Sciatic nerve (tissue), 2 donors: Measurements from ENCODE around the gene ALOX15. TPM values are rescaled to one million over a fixed set of nuclear protein-coding genes. Genes with fewer than 3 reads are reported as not detected.
A peak's percentile ranks its signal among the peaks of the same experiment; 100 is the strongest.

Experiments used
- ATAC-seq: fragments of 200-7000 bp; cut with Tn5 transposase; one replicate; pipeline ENCODE4 v1.9.1; 2020; ENCODE audit warnings: mild to moderate bottlenecking, moderate library complexity
- DNase-seq: peaks from one replicate; pipeline ENCODE4 v3.0.0-alpha.2; 2020; ENCODE audit warnings: low spot score
- intact Hi-C: fragments of 100-400 bp; cut with DNase I; formaldehyde crosslinking; loops from one replicate; pipeline ENCODE4 v1.14.2; 2022
- total RNA-seq: library from RNA; stranded (reverse); fragmentation: NEBNext Ultra II Directional; extraction: Animal tissue kit (Norgen Biotek cat#: 25700); gene quantifications from one replicate; pipeline ENCODE4 v1.2.1, GENCODE V29; 2021
- donor health status: DM: no; HTN: no; CAD: no.
- donor health status: DM: no; HTN: no; CAD: no.

Gene ALOX15
- total RNA-seq, 1 donor from 2014 or later, result 0.45 TPM

DNA sequence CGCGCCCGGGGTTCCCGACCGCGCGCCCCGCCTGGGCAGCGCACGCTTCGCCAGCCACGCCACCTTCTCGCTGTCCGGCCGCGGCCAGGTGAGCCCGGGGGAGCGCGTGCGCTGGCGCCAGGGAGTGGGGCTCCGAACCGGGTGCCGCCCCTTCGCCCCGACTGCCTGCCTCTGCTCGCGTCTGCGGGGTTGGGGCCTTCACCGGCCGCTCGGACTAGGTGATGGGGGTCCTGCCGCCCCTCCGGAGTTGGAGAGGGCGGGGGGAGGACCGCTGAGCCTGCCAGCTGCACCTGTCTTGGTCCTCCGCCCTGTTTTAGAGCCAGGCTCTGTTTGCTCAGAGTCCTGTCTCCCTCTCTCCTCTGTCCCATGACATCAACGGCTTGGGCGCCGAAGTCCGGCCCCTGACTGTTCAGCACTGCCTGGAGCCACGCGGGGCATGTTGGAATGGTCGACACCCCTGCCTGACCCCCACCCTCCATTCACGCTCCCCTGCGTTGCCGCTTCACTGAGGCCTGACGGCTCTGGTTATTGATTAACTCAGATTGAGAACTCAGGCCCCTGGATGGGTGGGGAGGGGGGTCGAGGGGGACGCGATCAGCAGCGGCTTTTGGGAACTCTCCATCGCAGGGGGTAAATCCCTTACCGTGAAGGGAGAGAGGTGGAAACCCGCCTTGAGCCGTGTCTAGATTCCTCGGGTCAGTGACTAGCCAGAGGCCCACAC lies 56.4 kb downstream of the ALOX15 start:
- no peak for DNase-seq
- no peak for ATAC-seq
- intact Hi-C loops, result no loop called here

DNA sequence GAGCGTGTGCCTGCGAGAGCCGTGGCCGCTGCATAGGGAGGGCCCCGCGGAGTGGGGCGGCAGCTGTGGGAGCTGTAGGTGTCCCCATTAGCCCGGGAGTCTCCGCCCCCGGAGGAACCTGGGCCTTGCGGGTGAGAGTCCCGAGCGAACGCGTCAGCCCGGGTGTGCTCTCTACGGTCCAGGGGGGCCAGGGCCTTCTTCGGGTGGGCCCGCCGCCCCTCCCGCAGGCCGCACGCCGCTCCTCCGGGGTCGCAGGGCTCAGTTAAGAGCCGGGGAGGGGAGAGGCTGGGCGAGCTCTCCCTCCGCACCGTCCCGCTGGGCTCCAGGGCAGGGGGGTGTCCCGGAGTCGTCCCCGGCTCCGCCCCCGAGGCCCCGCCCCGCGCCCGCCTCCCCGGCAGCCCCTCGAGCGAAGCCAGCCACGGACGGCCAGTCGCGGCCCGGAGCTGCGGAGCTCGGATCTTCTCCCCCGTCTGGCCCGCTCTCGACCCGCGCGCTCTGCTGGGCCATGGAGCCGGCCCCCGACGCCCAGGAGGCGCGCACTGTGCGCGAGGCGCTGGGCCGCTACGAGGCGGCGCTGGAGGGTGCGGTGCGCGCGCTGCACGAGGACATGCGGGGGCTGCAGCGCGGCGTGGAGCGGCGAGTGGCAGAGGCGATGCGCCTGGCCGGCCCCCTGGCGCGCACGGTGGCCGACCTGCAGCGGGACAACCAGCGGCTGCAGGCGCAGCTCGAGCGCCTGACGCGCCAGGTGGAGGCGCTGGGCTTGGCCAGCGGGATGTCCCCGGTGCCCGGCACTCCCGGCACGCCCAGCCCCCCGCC lies 57.2 kb downstream of the ALOX15 start, which contains the start of gene SMTNL2:
Gene SMTNL2 (plus strand): TSS at position 429 of the 816 bp plus-strand sequence. CDS start 77 bp downstream, at position 506.
- intact Hi-C loops, result no loop called here
- no peak for DNase-seq
- peak; percentile 13 for ATAC-seq

DNA sequence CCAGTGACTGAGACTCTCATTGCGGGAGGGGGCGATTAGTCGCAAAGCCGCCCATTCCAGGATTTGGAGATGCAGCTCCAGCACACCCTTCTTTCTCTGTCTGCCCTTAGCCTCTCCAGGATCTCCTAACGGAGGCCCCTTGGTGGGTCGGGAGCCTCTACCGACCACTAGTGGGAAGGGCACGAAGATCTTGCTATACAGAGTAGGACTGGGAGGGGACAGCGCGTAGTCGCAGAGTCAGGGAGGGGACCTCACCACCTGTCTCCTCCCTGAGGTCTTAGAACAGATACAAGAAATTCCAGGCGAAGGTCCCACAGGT lies 57.7 kb downstream of the ALOX15 start:
- peak; percentile 33 for ATAC-seq
- DNase-seq, result no peak
- intact Hi-C loops, result no loop called here

DNA sequence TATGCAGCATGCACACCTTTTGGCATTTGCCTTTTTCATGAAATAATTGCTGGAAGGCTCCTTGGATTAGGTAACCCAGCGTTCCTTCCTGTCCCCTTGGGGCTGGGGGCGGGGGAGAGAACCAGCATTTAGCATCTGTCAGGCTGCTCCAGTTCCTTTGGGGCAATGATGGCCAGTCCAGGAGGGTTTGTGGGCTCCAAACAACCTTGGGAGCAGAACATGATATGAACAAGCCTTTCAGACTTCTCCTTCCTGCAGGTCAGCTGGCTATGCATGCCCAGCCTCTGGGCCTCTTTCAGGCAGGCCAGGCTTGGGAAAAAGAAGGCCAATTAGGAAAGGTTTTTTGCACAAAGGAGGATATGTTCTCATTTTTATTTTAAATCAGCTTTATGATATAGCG lies 58.3 kb downstream of the ALOX15 start:
- no peak for DNase-seq
- no peak for ATAC-seq
- intact Hi-C loops, result no loop called here

DNA sequence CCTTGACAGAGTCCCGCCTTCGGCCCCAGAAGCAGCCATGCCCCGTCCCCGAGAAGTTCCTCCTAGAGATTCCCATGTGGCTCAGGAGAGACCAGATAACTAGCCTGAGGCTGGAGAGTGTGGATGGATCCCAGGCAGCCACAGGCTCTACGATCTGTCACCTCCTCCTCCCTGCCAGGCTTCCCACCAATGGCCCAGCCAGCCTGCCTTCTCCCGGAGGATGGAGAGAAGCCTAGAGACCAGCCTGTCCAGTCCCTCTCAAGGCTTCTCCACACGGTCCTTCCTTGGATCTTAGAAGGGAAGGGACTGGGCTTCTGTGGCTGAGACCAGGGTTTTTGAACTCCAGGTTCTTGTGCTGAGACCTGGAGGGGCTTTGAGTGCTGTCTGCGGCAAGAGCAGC lies 58.8 kb downstream of the ALOX15 start:
- intact Hi-C loops, result no loop called here
- DNase-seq (no peak), ATAC-seq (no peak)

DNA sequence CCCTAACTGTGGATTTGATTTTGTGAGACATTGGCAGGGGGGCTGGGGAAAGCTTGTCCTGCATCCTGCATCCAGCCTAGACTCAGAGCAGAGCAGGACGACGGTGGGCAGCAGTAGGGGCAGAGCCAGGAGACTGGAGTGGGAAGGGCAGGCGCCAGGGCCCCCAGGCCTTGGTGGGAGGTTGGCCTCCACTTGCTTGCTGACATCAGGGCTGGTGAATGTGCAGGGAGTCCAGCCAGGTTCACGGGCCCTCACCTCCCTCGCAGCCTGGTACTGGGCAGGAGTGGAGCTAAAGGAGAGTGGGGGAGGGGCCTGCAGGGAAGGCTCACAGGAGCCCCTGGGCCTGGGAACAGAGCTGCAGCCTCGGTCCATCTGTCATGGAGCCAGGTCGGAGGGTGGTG lies 59.4 kb downstream of the ALOX15 start:
- no peak for ATAC-seq
- no peak for DNase-seq

More for the DNA sequence above, 59.4 kb downstream of the ALOX15 start:
- intact Hi-C loops, result no loop called here

Other genes starting within 250 kb of the ALOX15 start
- 2.0 TPM for gene SPNS3, start 207.7 kb downstream of the ALOX15 start, total RNA-seq
- 31.6 TPM for gene SPNS2, start 142.8 kb downstream of the ALOX15 start, total RNA-seq
- 45.1 TPM for gene MYBBP1A, start 86.3 kb downstream of the ALOX15 start, total RNA-seq
- gene GGT6, start 81.1 kb downstream of the ALOX15 start, total RNA-seq, result not detected
- 1.6 TPM for gene SMTNL2, start 57.1 kb downstream of the ALOX15 start, total RNA-seq
- 40.9 TPM for gene PELP1, start 62.5 kb upstream of the ALOX15 start, total RNA-seq
- gene ARRB2, start 69.0 kb upstream of the ALOX15 start, total RNA-seq, result 107 TPM
- 14.3 TPM for gene MED11, start 89.8 kb upstream of the ALOX15 start, total RNA-seq
- 3.3 TPM for gene ZMYND15, start 98.2 kb upstream of the ALOX15 start, total RNA-seq
- gene CXCL16, start 98.2 kb upstream of the ALOX15 start, total RNA-seq, result 30.3 TPM
- not detected for gene TM4SF5, start 130.2 kb upstream of the ALOX15 start, total RNA-seq
- gene VMO1, start 144.7 kb upstream of the ALOX15 start, total RNA-seq, result 5.4 TPM
- gene GLTPD2, start 147.3 kb upstream of the ALOX15 start, total RNA-seq, result not detected
- 70.7 TPM for gene PSMB6, start 154.5 kb upstream of the ALOX15 start, total RNA-seq
- 47.0 TPM for gene PLD2, start 165.5 kb upstream of the ALOX15 start, total RNA-seq
- 95.0 TPM for gene MINK1, start 191.7 kb upstream of the ALOX15 start, total RNA-seq